GM10248 (cell line): Measurements from ENCODE around the gene MSH3.

Source experiments
- CTCF ChIA-PET: fragments of 300-600 bp; sonication (Branson Sonifier 250); formaldehyde crosslinking; extraction: SDS; loops from one replicate; lab custom pipeline; 2021; ENCODE audit warnings: antibody characterized with exemption; lab: Yijun Ruan, JAX
- POLR2A ChIA-PET: fragments of 350-650 bp; sonication (Branson Sonifier 250); formaldehyde crosslinking; extraction: SDS; loops from one replicate; lab custom pipeline; 2020; ENCODE audit warnings: antibody characterized with exemption; lab: Yijun Ruan, JAX
- DNase-seq: peaks from one replicate; pipeline ENCODE4 v3.0.0; 2012; ENCODE audit errors: extremely low spot score
- CTCF ChIP-seq: IDR thresholded peaks from 2 replicates; pipeline ENCODE4 v1.5.1; 2012; ENCODE audit warnings: mild to moderate bottlenecking, low read depth; ENCODE audit errors: extremely low read depth, missing control alignments, control extremely low read depth

Gene MSH3

GRCh38 chr5:80654391-80655230 is at the start of gene MSH3, which contains the start of gene DHFR:
MSH3 (plus strand) TSS chr5:80654652; CDS start chr5:80654728, 76 bp downstream.
DHFR (minus strand) TSS chr5:80654983; CDS start chr5:80654489, 494 bp downstream.
- TF ChIP-seq CTCF, result peak; percentile 1
- ChIA-PET POLR2A (interaction anchor here (0.7 kb wide), 1 partner anchor 394 kb away, joined by 3 read pairs; no protein-coding TSS in a partner anchor), CTCF (interaction anchor here (1.1 to 5.3 kb wide), 4 partner anchors 10 to 17 kb away, joined by 3 to 36 read pairs (median 6); no protein-coding TSS in a partner anchor)
- DNase-seq, result peak; percentile 94

GRCh38 chr5:80607343-80607742 is 47.1 kb upstream of the MSH3 start:
- DNase-seq, result no peak
- CTCF ChIA-PET, result interaction anchor here (1.2 to 1.5 kb wide), 2 partner anchors 11 to 34 kb away, joined by 3 to 4 read pairs; no protein-coding TSS in a partner anchor
- POLR2A ChIA-PET, result no interaction called here
- no peak for TF ChIP-seq CTCF

GRCh38 chr5:80607832-80608231 is 46.6 kb upstream of the MSH3 start:
- ChIA-PET CTCF (interaction anchor here (1.5 kb wide), 1 partner anchor 11 kb away, joined by 4 read pairs; no protein-coding TSS in a partner anchor), POLR2A (no interaction called here)
- DNase-seq, result peak; percentile 43
- no peak for TF ChIP-seq CTCF

- TF ChIP-seq CTCF, result no peak
- POLR2A ChIA-PET, result interaction anchor here (0.6 kb wide), 1 partner anchor 735 kb away, joined by 3 read pairs; no protein-coding TSS in a partner anchor
- no peak for DNase-seq
- CTCF ChIA-PET, result no interaction called here
Measured at GRCh38 chr5:80608731-80609130, 45.7 kb upstream of the MSH3 start.

- no peak for DNase-seq
- CTCF ChIA-PET, result no interaction called here
- no peak for TF ChIP-seq CTCF
- POLR2A ChIA-PET, result no interaction called here
Measured at GRCh38 chr5:80609692-80610091, 44.8 kb upstream of the MSH3 start.

- CTCF ChIA-PET, result no interaction called here
- no peak for TF ChIP-seq CTCF
- no peak for DNase-seq
- POLR2A ChIA-PET, result interaction anchor here (0.6 kb wide), 1 partner anchor 15 kb away, joined by 3 read pairs; no protein-coding TSS in a partner anchor
Measured at GRCh38 chr5:80615266-80615914, 39.1 kb upstream of the MSH3 start.
